Measurements from ENCODE around the gene F5. TPM values are rescaled to one million over a fixed set of nuclear protein-coding genes. Genes with fewer than 3 reads are reported as not detected.

Gene F5
- total and polyA plus RNA-seq, 9 of the 15 experiments (the other 6 are each of a cell fraction or from before 2014, with no cell fraction given): 0.03 to 0.13 TPM; not detected in 7

- Histone ChIP-seq H3K9ac (ENCODE audit: insufficient read depth in 1 of 2, low read depth in 2 of 2, low read length in 2 of 2) (no peak overlapping the region), H3K9me1 (ENCODE audit: control insufficient read depth, insufficient read depth, low read length) (no peaks in the 10 kb centered on the region), H2AFZ (ENCODE audit: low read depth, low read length) (no peak overlapping the region), H3K4me2 (ENCODE audit: insufficient read depth, low read length) (no peak overlapping the region), H3K27me3 (ENCODE audit: control insufficient read depth in 2 of 2, insufficient read depth in 2 of 2, low read length in 2 of 2) (no peaks in the 10 kb centered on the region), H4K20me1 (replicated peaks; ENCODE audit: control insufficient read depth, insufficient read depth, low read length) (no peaks in the 10 kb centered on the region), H3K9me3 (replicated peaks; ENCODE audit: control insufficient read depth, insufficient read depth, low read depth, low read length) (no peaks in the 10 kb centered on the region), H3K79me2 (ENCODE audit: control insufficient read depth, insufficient read depth, low read length) (no peaks in the 10 kb centered on the region), H3K36me3 (ENCODE audit: control insufficient read depth, insufficient read depth, low read length) (no peaks in the 10 kb centered on the region), H3K27ac (ENCODE audit: extremely low read depth, low read depth, low read length) (no peak overlapping the region), H3K4me3 (no peak overlapping the region), H3K4me1 (replicated peaks in 1 of 2; ENCODE audit: control insufficient read depth in 2 of 2, insufficient read depth in 2 of 2, low read length in 2 of 2) (no peaks in the 10 kb centered on the region)
- TF ChIP-seq MAZ (CRISPR knock-in tag; conservative IDR thresholded peaks at IDR 0.05 in 1 of 2, IDR thresholded peaks at IDR 0.05 in 1 of 2): no peak
- TF ChIP-seq HDAC1 (IDR thresholded peaks at IDR 0.05): no peak
- TF ChIP-seq MXD1 (CRISPR knock-in tag; IDR thresholded peaks at IDR 0.05; ENCODE audit: borderline replicate concordance, poor library complexity, severe bottlenecking): no peak
- no peak for TF ChIP-seq DDX20 (tag; IDR thresholded peaks at IDR 0.05; ENCODE audit: low read depth)
- TF ChIP-seq ZNF121 (CRISPR knock-in tag; conservative IDR thresholded peaks at IDR 0.05): no peak
- TF ChIP-seq FOS (IDR thresholded peaks at IDR 0.05; ENCODE audit: extremely low read depth, insufficient read length): no peak
- TF ChIP-seq TAF1 (IDR thresholded peaks at IDR 0.05; ENCODE audit: control insufficient read depth, extremely low read depth, insufficient read depth, low read length, severe bottlenecking): no peak
- TF ChIP-seq SPI1 (IDR thresholded peaks at IDR 0.05; ENCODE audit: borderline replicate concordance, low read depth, low read length): no peak
- no peak for TF ChIP-seq CSDE1 (IDR thresholded peaks at IDR 0.05)
- TF ChIP-seq TAL1 (IDR thresholded peaks at IDR 0.05): no peak
- DNase-seq (ENCODE audit: extremely low read depth in 1 of 4, low spot score in 3 of 4): no peak
- ChIA-PET POLR2A (interaction anchor here (1.6 kb wide), 1 partner anchor 8 kb away, joined by 4 read pairs; the partner anchor contains the start of gene SLC19A2), CTCF (ENCODE audit: low intra/inter-chr PET ratio) (no interaction called here)
- intact Hi-C loops (cut with micrococcal nuclease): no loop called here
- ATAC-seq: no peak
- no TSS peak for BruUV-seq (replicated peaks)
- no peak for FAIRE-seq
- in situ Hi-C loops (cut with MboI): no loop called here
- WGBS (ENCODE audit: insufficient coverage, low coverage, missing lambda C conversion rate): 74% methylated on average over 3 of the region's 3 CpGs
Observed at GRCh38 chr1:169494343-169494742, 91.9 kb downstream of the F5 start.
